Ishikawa (cell line): ENCODE measurements around the gene RPS6KB1.

Source experiments
- CEBPB ChIP-seq: IDR thresholded peaks from 2 replicates; pipeline ENCODE4 v1.6.1; 2012
- CREB1 ChIP-seq: IDR thresholded peaks from 2 replicates; pipeline ENCODE4 v1.6.1; 2012; ENCODE audit warnings: low read depth
- EGR1 ChIP-seq: IDR thresholded peaks from 2 replicates; pipeline ENCODE4 v1.6.1; 2012
- EP300 ChIP-seq: IDR thresholded peaks from 2 replicates; pipeline ENCODE4 v1.6.1; 2012; ENCODE audit warnings: borderline replicate concordance
- FOXM1 ChIP-seq: IDR thresholded peaks from 2 replicates; pipeline ENCODE4 v1.6.1; 2012; ENCODE audit warnings: low read depth, borderline replicate concordance
- NFIC ChIP-seq: IDR thresholded peaks from 2 replicates; pipeline ENCODE4 v1.6.1; 2012
- RAD21 ChIP-seq: IDR thresholded peaks from 2 replicates; pipeline ENCODE4 v1.6.1; 2012; ENCODE audit warnings: low read depth
- TAF1 ChIP-seq: IDR thresholded peaks from 2 replicates; pipeline ENCODE4 v1.6.1; 2012; ENCODE audit warnings: low read depth, mild to moderate bottlenecking
- TCF12 ChIP-seq: IDR thresholded peaks from 2 replicates; pipeline ENCODE4 v1.6.1; 2012; ENCODE audit warnings: low read depth
- TEAD4 ChIP-seq: IDR thresholded peaks from 2 replicates; pipeline ENCODE4 v1.6.1; 2012
- USF1 ChIP-seq: IDR thresholded peaks from 2 replicates; pipeline ENCODE4 v1.6.1; 2012
- YY1 ChIP-seq: IDR thresholded peaks from 2 replicates; pipeline ENCODE4 v1.6.1; 2012; ENCODE audit warnings: low read depth
- ZBTB7A ChIP-seq: IDR thresholded peaks from 2 replicates; pipeline ENCODE4 v1.6.1; 2012; ENCODE audit warnings: low read depth
- TF ChIP-seq, protein P1 (sequence below): IDR thresholded peaks from 2 replicates; pipeline ENCODE4 v1.6.1; 2012
- TF ChIP-seq, protein P2 (sequence below): IDR thresholded peaks from 2 replicates; pipeline ENCODE4 v1.6.1; 2012; ENCODE audit warnings: low read depth, mild to moderate bottlenecking

Gene RPS6KB1

DNA sequence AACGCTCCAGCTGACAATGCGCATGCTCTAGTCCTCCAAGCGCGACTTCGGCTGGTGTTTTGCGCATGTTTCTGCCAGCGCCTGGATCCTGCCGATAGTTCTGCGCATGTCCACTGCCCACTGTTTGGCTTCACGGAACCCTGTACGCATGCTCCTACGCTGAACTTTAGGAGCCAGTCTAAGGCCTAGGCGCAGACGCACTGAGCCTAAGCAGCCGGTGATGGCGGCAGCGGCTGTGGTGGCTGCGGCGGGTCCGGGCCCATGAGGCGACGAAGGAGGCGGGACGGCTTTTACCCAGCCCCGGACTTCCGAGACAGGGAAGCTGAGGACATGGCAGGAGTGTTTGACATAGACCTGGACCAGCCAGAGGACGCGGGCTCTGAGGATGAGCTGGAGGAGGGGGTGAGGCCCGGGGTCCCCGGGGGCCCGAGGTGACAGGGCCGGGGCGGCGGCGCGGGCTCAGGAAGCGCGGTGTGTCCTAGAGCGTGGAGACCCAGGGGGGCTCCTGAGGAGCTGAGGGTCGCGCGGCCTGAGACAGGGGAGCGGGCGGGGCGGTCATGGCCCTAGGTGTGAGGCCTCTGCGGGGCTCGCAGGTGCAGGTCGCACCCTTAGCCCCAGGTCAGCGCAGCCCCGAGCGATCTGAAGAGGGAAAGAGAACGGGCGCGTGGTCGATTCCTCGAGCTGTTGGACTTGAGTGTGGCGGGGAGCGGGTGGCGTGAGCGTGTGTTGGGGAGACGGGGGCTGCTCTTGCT is at the start of gene RPS6KB1, which contains the start of gene TUBD1:
RPS6KB1 (plus strand) TSS at position 198 of the 752 bp plus-strand sequence; CDS start at position 262, 64 bp downstream.
TUBD1 (minus strand) TSS at position 20 of the 752 bp plus-strand sequence. CDS start 1,941 bp downstream, outside the sequence.
- TF ChIP-seq TCF12: no peak; the same call in 1 of the 2 replicates
- TF ChIP-seq YY1: peak; percentile 96
- TF ChIP-seq TAF1: peak; percentile 95
- 0 out of 2 replicates have a peak, but pooled peaks have one; percentile 53 for TF ChIP-seq ZBTB7A
- TF ChIP-seq TEAD4: no peak
- TF ChIP-seq CEBPB: no peak
- TF ChIP-seq EGR1: no peak
- TF ChIP-seq, protein P1, sequence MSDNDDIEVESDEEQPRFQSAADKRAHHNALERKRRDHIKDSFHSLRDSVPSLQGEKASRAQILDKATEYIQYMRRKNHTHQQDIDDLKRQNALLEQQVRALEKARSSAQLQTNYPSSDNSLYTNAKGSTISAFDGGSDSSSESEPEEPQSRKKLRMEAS: no peak; the same call in none of the 2 replicates
- TF ChIP-seq EP300: peak; percentile 16; the same call in 1 of the 2 replicates

DNA sequence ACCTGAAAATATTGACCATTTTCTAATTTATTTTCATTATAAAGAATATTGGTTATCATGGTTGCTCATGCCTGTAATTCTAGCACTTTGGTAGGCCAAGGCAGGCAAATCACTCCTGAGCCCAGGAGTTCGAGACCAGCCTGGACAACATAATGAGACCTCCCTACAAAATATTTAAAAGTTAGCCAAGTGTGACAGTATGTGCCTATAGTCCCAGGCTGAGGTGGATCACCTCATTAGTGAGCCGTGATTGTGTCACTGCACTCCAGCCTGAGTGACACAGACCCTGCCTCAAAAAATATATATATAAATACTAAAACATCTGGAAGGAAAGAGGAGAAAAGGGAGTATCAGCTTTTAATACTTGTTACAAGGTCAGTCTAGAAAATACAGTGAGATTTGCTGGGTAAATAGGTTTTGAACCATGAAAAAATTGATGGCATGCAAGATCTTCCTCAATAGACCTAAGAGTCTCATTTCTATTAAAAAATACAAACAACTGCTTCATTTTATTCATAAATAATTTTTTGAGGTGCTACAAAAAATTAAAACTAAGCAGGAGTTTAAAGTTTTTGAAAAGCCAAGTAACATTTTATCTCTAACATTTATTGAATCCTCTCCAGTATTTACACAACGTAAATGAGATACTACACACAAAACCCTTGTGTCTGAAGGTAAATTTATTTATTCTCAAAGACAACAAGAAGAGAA is 47.9 kb upstream of the RPS6KB1 start:
- no peak for TF ChIP-seq CREB1

DNA sequence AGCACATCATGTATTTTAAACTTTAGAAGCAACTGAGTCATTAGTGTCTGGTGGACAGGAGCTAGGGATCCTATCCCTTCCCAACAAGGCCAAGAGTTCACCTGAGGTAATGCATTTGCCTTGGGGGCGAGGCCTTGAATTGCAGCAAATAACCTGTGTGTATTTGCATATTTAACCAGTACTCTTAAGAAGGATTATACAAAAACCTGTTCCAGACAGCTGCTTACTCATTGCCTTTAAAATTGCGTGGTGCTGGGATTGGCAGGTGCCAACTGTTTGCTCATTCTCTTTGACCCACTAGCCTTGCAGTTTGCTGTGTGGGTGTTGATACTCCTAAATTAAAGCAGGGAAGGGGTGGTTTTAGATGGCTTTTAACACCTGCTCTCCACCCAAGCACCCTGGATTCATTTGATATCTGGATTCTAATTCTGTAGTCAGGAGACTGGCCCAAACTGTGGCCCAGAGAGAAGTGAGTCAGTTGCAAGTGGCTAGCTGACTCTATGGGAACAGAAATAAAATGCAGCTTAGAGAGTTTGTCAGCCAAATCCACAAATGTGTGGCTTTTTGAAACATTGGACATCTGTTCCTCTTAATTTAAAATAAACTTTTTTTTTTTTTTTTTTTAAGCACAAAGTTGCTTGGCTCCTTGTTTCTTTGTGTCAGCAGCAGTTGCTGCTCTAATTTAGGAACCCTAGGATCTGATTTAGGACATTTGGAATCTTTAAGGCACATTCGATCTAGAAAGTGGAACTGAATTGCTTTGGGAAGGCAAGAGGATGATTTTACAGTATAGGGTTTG is 47.1 kb upstream of the RPS6KB1 start:
- no peak for TF ChIP-seq EP300
- TF ChIP-seq, protein P1: peak; percentile 10; the same call in 1 of the 2 replicates
- TF ChIP-seq CEBPB: no peak
- TF ChIP-seq TCF12: peak; percentile 49
- TF ChIP-seq USF1: no peak
- peak; percentile 38; the same call in 1 of the 2 replicates for TF ChIP-seq FOXM1
- TF ChIP-seq EGR1: peak; percentile 42; the same call in 1 of the 2 replicates
- TF ChIP-seq CREB1: no peak
- 0 out of 2 replicates have a peak, but pooled peaks have one; percentile 12 for TF ChIP-seq NFIC
- TF ChIP-seq, protein P2, sequence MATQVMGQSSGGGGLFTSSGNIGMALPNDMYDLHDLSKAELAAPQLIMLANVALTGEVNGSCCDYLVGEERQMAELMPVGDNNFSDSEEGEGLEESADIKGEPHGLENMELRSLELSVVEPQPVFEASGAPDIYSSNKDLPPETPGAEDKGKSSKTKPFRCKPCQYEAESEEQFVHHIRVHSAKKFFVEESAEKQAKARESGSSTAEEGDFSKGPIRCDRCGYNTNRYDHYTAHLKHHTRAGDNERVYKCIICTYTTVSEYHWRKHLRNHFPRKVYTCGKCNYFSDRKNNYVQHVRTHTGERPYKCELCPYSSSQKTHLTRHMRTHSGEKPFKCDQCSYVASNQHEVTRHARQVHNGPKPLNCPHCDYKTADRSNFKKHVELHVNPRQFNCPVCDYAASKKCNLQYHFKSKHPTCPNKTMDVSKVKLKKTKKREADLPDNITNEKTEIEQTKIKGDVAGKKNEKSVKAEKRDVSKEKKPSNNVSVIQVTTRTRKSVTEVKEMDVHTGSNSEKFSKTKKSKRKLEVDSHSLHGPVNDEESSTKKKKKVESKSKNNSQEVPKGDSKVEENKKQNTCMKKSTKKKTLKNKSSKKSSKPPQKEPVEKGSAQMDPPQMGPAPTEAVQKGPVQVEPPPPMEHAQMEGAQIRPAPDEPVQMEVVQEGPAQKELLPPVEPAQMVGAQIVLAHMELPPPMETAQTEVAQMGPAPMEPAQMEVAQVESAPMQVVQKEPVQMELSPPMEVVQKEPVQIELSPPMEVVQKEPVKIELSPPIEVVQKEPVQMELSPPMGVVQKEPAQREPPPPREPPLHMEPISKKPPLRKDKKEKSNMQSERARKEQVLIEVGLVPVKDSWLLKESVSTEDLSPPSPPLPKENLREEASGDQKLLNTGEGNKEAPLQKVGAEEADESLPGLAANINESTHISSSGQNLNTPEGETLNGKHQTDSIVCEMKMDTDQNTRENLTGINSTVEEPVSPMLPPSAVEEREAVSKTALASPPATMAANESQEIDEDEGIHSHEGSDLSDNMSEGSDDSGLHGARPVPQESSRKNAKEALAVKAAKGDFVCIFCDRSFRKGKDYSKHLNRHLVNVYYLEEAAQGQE: no peak

- 0 out of 2 replicates have a peak, but pooled peaks have one; percentile 38 for TF ChIP-seq TEAD4
- TF ChIP-seq RAD21: no peak
- TF ChIP-seq, protein P2: no peak
- TF ChIP-seq CREB1: no peak
- no peak for TF ChIP-seq FOXM1
- TF ChIP-seq YY1: no peak
- no peak for TF ChIP-seq CEBPB
- TF ChIP-seq EGR1: no peak
- TF ChIP-seq, protein P1: no peak
- peak; percentile 37; the same call in 1 of the 2 replicates for TF ChIP-seq TCF12
- no peak for TF ChIP-seq TAF1
- TF ChIP-seq ZBTB7A: no peak
- peak; percentile 49; the same call in 1 of the 2 replicates for TF ChIP-seq NFIC
- TF ChIP-seq EP300: peak; percentile 25; the same call in 1 of the 2 replicates
- no peak for TF ChIP-seq USF1
Observed at GRCh38 chr17:59846394-59847165, 46.3 kb upstream of the RPS6KB1 start.
